Measurements from ENCODE around the gene TNPO2.

DNA sequence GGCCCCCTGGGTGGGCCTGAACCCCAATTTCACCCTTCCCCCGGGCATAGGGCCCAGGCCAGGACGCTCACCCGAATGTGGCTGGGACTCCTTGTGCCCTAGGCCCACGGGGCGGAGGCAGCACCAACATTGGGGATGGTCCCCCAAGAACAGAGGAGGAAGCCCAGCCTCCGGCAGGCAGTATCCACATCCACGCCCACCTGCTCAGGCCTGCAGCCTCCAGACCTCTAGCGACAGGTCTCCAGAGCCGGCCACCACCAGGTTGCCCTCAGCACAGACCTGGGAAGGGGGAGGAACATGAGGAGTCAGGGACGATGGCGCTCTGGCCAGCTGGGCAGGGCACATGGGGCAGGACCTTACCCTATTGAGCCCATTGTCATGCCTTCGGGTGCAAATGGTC lies 34.7 kb downstream of the TNPO2 start:
- TF ChIP-seq, protein P1, sequence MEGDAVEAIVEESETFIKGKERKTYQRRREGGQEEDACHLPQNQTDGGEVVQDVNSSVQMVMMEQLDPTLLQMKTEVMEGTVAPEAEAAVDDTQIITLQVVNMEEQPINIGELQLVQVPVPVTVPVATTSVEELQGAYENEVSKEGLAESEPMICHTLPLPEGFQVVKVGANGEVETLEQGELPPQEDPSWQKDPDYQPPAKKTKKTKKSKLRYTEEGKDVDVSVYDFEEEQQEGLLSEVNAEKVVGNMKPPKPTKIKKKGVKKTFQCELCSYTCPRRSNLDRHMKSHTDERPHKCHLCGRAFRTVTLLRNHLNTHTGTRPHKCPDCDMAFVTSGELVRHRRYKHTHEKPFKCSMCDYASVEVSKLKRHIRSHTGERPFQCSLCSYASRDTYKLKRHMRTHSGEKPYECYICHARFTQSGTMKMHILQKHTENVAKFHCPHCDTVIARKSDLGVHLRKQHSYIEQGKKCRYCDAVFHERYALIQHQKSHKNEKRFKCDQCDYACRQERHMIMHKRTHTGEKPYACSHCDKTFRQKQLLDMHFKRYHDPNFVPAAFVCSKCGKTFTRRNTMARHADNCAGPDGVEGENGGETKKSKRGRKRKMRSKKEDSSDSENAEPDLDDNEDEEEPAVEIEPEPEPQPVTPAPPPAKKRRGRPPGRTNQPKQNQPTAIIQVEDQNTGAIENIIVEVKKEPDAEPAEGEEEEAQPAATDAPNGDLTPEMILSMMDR (IDR thresholded peaks at IDR 0.05) = no peak
- TF ChIP-seq ZFX (IDR thresholded peaks at IDR 0.05; ENCODE audit: borderline replicate concordance) = no peak

Measured in 22Rv1 (cell line).